K562 (cell line): ENCODE data around the gene GPR89A. TPM values are rescaled to one million over a fixed set of nuclear protein-coding genes. Genes with fewer than 3 reads are reported as not detected.
"Not testable (repeated sequence)": the region's sequence is repeated elsewhere in the genome, so short reads cannot be mapped to it uniquely, and the experiment has no call there.

Source experiments
- ATAC-seq: fragments of 200-7000 bp; cut with Tn5 transposase; 3 replicates; pipeline ENCODE4 v1.9.1; 2020; ENCODE audit warnings: moderate library complexity
- BruUV-seq: library from RNA; stranded (reverse); fragments of 400-500 nt; replicated peaks from 2 replicates; lab custom pipeline; 2021; lab: Mats Ljungman, UMichigan
- CTCF ChIA-PET: fragments of 300-600 bp; formaldehyde crosslinking; extraction: SDS; loops from one replicate; lab custom pipeline; 2021; ENCODE audit warnings: low intra/inter-chr PET ratio; lab: Yijun Ruan, JAX
- POLR2A ChIA-PET: fragments of 300-600, 350-650 bp; sonication (Branson Sonifier 250); formaldehyde crosslinking; extraction: SDS; loops from one replicate; lab custom pipeline; 2021; ENCODE audit warnings: antibody characterized with exemption, inconsistent platforms; lab: Yijun Ruan, JAX
- DNase-seq, 4 experiments: peaks; one replicate each; pipeline versions ENCODE4 v3.0.0 to v3.0.0-alpha.2; 2011 to 2018; ENCODE audit warnings: low spot score in 3 of 4, mixed read lengths in 3 of 4; ENCODE audit errors: extremely low read depth in 1 of 4
- FAIRE-seq: peaks from 2 replicates; lab custom pipeline; 2011; peaks lifted over from hg19 to GRCh38; lab: Jason Lieb, UNC
- H2AFZ ChIP-seq: 2 replicates; pipeline ENCODE4 v1.6.0; 2011; ENCODE audit warnings: low read depth, low read length, control low read depth, inconsistent platforms
- H3K27ac ChIP-seq: fragments of 200-600 bp; 3 replicates; pipeline ENCODE4 v1.8.0; 2011; ENCODE audit warnings: low read depth, mild to moderate bottlenecking, control low read depth, inconsistent platforms, low read length, moderate library complexity, mixed read lengths; ENCODE audit errors: extremely low read depth
- H3K27me3 ChIP-seq, 2 experiments: fragments of 300-600 bp in 1 of 2; 2 replicates in 1 of 2; 3 replicates in 1 of 2; pipeline versions ENCODE4 v1.6.0 to v1.8.0; 2011; ENCODE audit warnings: inconsistent platforms in 2 of 2, low read length in 2 of 2, mild to moderate bottlenecking in 1 of 2, mixed read lengths in 1 of 2, moderate library complexity in 1 of 2; ENCODE audit not compliant: control insufficient read depth in 2 of 2, insufficient read depth in 2 of 2
- H3K36me3 ChIP-seq: fragments of 300-600 bp; 3 replicates; pipeline ENCODE4 v1.8.0; 2011; ENCODE audit warnings: mild to moderate bottlenecking, low read length, inconsistent platforms; ENCODE audit not compliant: control insufficient read depth, insufficient read depth
- H3K4me1 ChIP-seq, 2 experiments: fragments of 200-600 bp in 1 of 2; replicated peaks in 1 of 2; 2 replicates in 1 of 2; 3 replicates in 1 of 2; pipeline versions ENCODE4 v1.5.1 to v1.8.0; 2011; ENCODE audit warnings: inconsistent platforms in 2 of 2, low read length in 2 of 2, mild to moderate bottlenecking in 1 of 2, mixed read lengths in 1 of 2, moderate library complexity in 1 of 2; ENCODE audit not compliant: control insufficient read depth in 2 of 2, insufficient read depth in 2 of 2
- H3K4me2 ChIP-seq: 2 replicates; pipeline ENCODE4 v1.6.1; 2011; ENCODE audit warnings: low read length, control low read depth, inconsistent platforms, mixed read lengths; ENCODE audit not compliant: insufficient read depth
- H3K4me3 ChIP-seq: fragments of 200-600 bp; sonication (generic), shearing (Covaris generic); 2 replicates; pipeline ENCODE4 v1.5.1; 2016; ENCODE audit warnings: control low read depth, inconsistent platforms
- H3K79me2 ChIP-seq: fragments of 200-600 bp; 3 replicates; pipeline ENCODE4 v1.8.0; 2011; ENCODE audit warnings: low read length, inconsistent platforms; ENCODE audit not compliant: control insufficient read depth, insufficient read depth
- H3K9ac ChIP-seq, 2 experiments: 2 replicates each; pipeline versions ENCODE4 v1.6.0 to v1.6.1; 2011; ENCODE audit warnings: low read depth in 2 of 2, low read length in 2 of 2, control low read depth in 1 of 2, inconsistent platforms in 1 of 2, mild to moderate bottlenecking in 1 of 2, mixed read lengths in 1 of 2; ENCODE audit not compliant: insufficient read depth in 1 of 2
- H3K9me1 ChIP-seq: one replicate; pipeline ENCODE4 v1.6.0; 2011; ENCODE audit warnings: inconsistent platforms, mild to moderate bottlenecking, low read length, moderate library complexity; ENCODE audit not compliant: control insufficient read depth, insufficient read depth
- H3K9me3 ChIP-seq: replicated peaks from 2 replicates; pipeline ENCODE4 v1.5.1; 2011; ENCODE audit warnings: low read depth, low read length, inconsistent platforms; ENCODE audit not compliant: control insufficient read depth, insufficient read depth
- H4K20me1 ChIP-seq: replicated peaks from 2 replicates; pipeline ENCODE4 v1.6.1; 2011; ENCODE audit warnings: low read length, inconsistent platforms, mixed read lengths; ENCODE audit not compliant: control insufficient read depth, insufficient read depth
- ATF1 ChIP-seq, 2 experiments: fragments of 450-650 bp in 1 of 2; IDR thresholded peaks; 2 replicates each; pipeline ENCODE4 v1.6.1; 2016; ENCODE audit warnings: missing compliant biosample characterization in 1 of 2, missing genetic modification characterization in 1 of 2
- C11orf30 ChIP-seq: fragments of 450-650 bp; IDR thresholded peaks from 2 replicates; pipeline ENCODE4 v1.6.1; 2016; ENCODE audit warnings: low read depth, mild to moderate bottlenecking
- CREB1 ChIP-seq, 2 experiments: sonication (generic) in 1 of 2; formaldehyde crosslinking in 1 of 2; IDR thresholded peaks; 2 replicates each; pipeline versions ENCODE4 v1.6.1 to v1.8.0; 2012 to 2022; ENCODE audit warnings: inconsistent platforms in 1 of 2, mild to moderate bottlenecking in 1 of 2, missing genetic modification reagents in 1 of 2, moderate library complexity in 1 of 2
- HCFC1 ChIP-seq: IDR thresholded peaks from 2 replicates; pipeline ENCODE4 v1.6.1; 2012; ENCODE audit warnings: low read depth, low read length, improper control_type of control experiment
- KDM5B ChIP-seq: fragments of 200-600 bp; sonication (generic); IDR thresholded peaks from 2 replicates; pipeline ENCODE4 v1.6.1; 2012; ENCODE audit warnings: low read depth, mild to moderate bottlenecking, moderate library complexity, low read length, control low read depth, inconsistent platforms; ENCODE audit not compliant: insufficient replicate concordance
- PHF8 ChIP-seq: fragments of 200-600 bp; sonication (generic); IDR thresholded peaks from 2 replicates; pipeline ENCODE4 v1.6.1; 2012; ENCODE audit warnings: mixed run types, mild to moderate bottlenecking, inconsistent platforms, low read length, moderate library complexity, borderline replicate concordance
- POLR2AphosphoS5 ChIP-seq: IDR thresholded peaks from 2 replicates; pipeline ENCODE4 v1.6.1; 2011; ENCODE audit warnings: mild to moderate bottlenecking, low read depth, low read length, moderate library complexity; ENCODE audit not compliant: control insufficient read depth, insufficient read depth
- SIN3B ChIP-seq: fragments of 450-650 bp; IDR thresholded peaks from 2 replicates; pipeline ENCODE4 v1.6.1; 2017; ENCODE audit warnings: low read depth, mild to moderate bottlenecking, moderate library complexity
- SUPT5H ChIP-seq: fragments of 450-650 bp; IDR thresholded peaks from 2 replicates; pipeline ENCODE4 v1.6.1; 2016
- TFAP4 ChIP-seq: sonication (generic); formaldehyde crosslinking; IDR thresholded peaks from 2 replicates; pipeline ENCODE4 v1.8.0; 2022; ENCODE audit warnings: missing genetic modification reagents, mild to moderate bottlenecking, moderate library complexity, borderline replicate concordance
- YY1 ChIP-seq, 3 experiments: IDR thresholded peaks; 2 replicates each; pipeline ENCODE4 v1.6.1; 2011; ENCODE audit warnings: low read length in 2 of 3, mild to moderate bottlenecking in 2 of 3, moderate library complexity in 2 of 3, borderline replicate concordance in 1 of 3, control low read depth in 1 of 3, low read depth in 1 of 3; ENCODE audit not compliant: insufficient read depth in 3 of 3, insufficient replicate concordance in 2 of 3, control insufficient read depth in 1 of 3, insufficient read length in 1 of 3; ENCODE audit errors: extremely low read depth in 1 of 3
- WGBS: fragments of 100-300 bp; shearing (Covaris generic); methylation state at CpG from one replicate; pipeline ENCODE4 v1.1.6; 2016; ENCODE audit warnings: low coverage, mixed read lengths; ENCODE audit not compliant: insufficient coverage; ENCODE audit errors: missing lambda C conversion rate; 5-methylcytosine and 5-hydroxymethylcytosine counted together
- in situ Hi-C: fragments of 300-500 bp; cut with MboI; formaldehyde crosslinking; loops from 4 replicates; pipeline ENCODE4 v1.15.0; 2018; ENCODE audit warnings: inconsistent platforms, mixed read lengths
- intact Hi-C: fragments of 100-400 bp; cut with micrococcal nuclease; formaldehyde crosslinking; loops from 2 replicates; pipeline ENCODE4 v1.14.2; 2022
- polyA plus RNA-seq, 8 experiments: library from polyadenylated mRNA; depleted of rRNA in 4 of 8; stranded (reverse) in 5 of 8; unstranded in 3 of 8; fragments of >200 nt; fragmentation: Nextera tagmentation in 2 of 8; fragmentation: Illumina TruSeq in 1 of 8; extraction: Ambion mirVana in 2 of 8; extraction: Trizol in 1 of 8; gene quantifications; 2 replicates each; pipeline versions ENCODE4 v1.2.1 to v1.2.3, GENCODE V29; 2011 to 2014; ENCODE audit warnings: inconsistent platforms in 1 of 8, missing spikeins in 1 of 8
- total RNA-seq, 7 experiments: library from RNA; depleted of rRNA in 6 of 7; stranded (reverse); fragments of >200 nt in 6 of 7; fragmentation: Illumina TruSeq in 2 of 7; extraction: Trizol in 2 of 7; gene quantifications; 2 replicates each; pipeline versions ENCODE4 v1.2.1 to v1.2.3, GENCODE V29; 2011 to 2021; ENCODE audit warnings: low replicate concordance in 1 of 7
- TF ChIP-seq, protein P1 (sequence below): fragments of 250-450 bp; sonication (Bioruptor Pico); IDR thresholded peaks from 2 replicates; pipeline ENCODE4 v1.9.0; 2021; ENCODE audit warnings: mild to moderate bottlenecking, inconsistent platforms

GPR89A gene
- total and polyA plus RNA-seq, 9 of the 15 experiments (the other 6 are each of a cell fraction or from before 2014, with no cell fraction given) = 23.0 to 63.4 (median 37.4) TPM

GRCh38 chr1:145607833-145608733, at the start of gene GPR89A (continued):
- peak; percentile 34; the same call in 1 of the 2 replicates for TF ChIP-seq TFAP4 (CRISPR knock-in tag)
- TF ChIP-seq POLR2AphosphoS5 = peak; percentile 48; the same call in 1 of the 2 replicates
- peak; percentile 74 for TF ChIP-seq C11orf30
- peak; percentile 84 for TF ChIP-seq SIN3B
- TF ChIP-seq KDM5B = peak; percentile 92
- TF ChIP-seq, protein P1, sequence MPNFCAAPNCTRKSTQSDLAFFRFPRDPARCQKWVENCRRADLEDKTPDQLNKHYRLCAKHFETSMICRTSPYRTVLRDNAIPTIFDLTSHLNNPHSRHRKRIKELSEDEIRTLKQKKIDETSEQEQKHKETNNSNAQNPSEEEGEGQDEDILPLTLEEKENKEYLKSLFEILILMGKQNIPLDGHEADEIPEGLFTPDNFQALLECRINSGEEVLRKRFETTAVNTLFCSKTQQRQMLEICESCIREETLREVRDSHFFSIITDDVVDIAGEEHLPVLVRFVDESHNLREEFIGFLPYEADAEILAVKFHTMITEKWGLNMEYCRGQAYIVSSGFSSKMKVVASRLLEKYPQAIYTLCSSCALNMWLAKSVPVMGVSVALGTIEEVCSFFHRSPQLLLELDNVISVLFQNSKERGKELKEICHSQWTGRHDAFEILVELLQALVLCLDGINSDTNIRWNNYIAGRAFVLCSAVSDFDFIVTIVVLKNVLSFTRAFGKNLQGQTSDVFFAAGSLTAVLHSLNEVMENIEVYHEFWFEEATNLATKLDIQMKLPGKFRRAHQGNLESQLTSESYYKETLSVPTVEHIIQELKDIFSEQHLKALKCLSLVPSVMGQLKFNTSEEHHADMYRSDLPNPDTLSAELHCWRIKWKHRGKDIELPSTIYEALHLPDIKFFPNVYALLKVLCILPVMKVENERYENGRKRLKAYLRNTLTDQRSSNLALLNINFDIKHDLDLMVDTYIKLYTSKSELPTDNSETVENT (CRISPR knock-in tag) = peak; percentile 63; the same call in 1 of the 2 replicates
- peak; percentile 84 for TF ChIP-seq CREB1 (IDR thresholded peaks at IDR 0.05)
- peak; percentile 85 for TF ChIP-seq CREB1 (CRISPR knock-in tag; IDR thresholded peaks at IDR 0.05)
- TF ChIP-seq YY1 (IDR thresholded peaks at IDR 0.05; ENCODE audit: borderline replicate concordance in 1 of 3, control insufficient read depth in 1 of 3, extremely low read depth in 1 of 3, insufficient read depth in 3 of 3, insufficient read length in 1 of 3, insufficient replicate concordance in 2 of 3, low read depth in 1 of 3, low read length in 2 of 3) = peak in 2 of 3 experiments; percentile 46 to 73
- peak; percentile 87 for TF ChIP-seq SUPT5H
- peak; percentile 63; the same call in 1 of the 2 replicates for TF ChIP-seq PHF8
- TF ChIP-seq ATF1 (CRISPR knock-in tag; IDR thresholded peaks at IDR 0.05) = peak; percentile 77
- TF ChIP-seq ATF1 (tag; IDR thresholded peaks at IDR 0.05) = peak; percentile 69; the same call in 1 of the 2 replicates
- peak; percentile 60 for TF ChIP-seq HCFC1

GRCh38 chr1:145586820-145587219, 21.0 kb upstream of the GPR89A start:
- BruUV-seq, H3K36me3 ChIP-seq, H2AFZ ChIP-seq, H3K27ac ChIP-seq, H4K20me1 ChIP-seq, H3K9me3 ChIP-seq, intact Hi-C loops, H3K79me2 ChIP-seq, H3K4me1 ChIP-seq, H3K9ac ChIP-seq, H3K27me3 ChIP-seq, CTCF ChIA-PET, in situ Hi-C loops, FAIRE-seq, POLR2A ChIA-PET, H3K9me1 ChIP-seq, ATAC-seq, H3K4me3 ChIP-seq, H3K4me2 ChIP-seq, DNase-seq: not testable (repeated sequence)
- WGBS = 0% methylated on average over 4 of the region's 5 CpGs
